ENCODE results near the gene DLG4.

DNA sequence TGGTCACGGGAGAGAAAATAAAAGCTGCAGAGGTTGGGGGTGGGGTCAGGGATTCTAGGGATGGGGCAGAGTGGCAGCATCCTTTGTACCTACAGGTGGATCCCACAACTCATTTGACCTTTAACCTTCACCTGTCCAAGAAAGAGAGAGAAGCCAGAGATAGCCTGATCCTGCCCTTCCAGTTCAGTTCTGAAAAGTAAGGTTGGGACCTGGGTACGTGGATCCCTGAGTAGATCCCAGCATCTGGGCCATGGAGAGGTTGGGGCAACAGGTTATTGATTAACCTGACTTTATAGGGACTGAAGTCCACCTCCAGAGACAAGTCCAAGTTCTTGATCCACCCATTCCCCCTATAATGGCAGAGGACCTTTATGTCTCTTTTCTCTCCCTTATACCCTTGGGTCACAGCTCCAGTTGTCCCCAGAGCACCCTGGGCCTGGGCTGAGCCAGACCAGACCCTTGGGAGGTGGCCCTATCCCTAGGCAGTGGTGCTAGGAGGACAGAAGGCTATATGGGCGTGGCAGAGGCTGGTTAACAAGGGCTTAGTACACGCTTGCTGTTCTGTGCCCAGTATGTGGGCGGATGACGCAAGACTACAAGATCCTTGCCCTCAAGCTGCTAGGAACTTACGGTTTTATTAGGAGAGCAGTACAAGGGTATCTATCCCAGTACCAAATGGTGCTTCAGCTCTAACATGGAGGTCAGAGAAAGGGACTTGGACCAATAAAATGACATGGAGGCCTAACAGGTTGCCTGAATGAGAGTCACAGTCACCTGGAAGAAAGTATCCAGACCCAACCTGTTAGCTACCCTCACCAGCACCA lies 39.3 kb upstream of the DLG4 start:
- TF ChIP-seq EZH2 (IDR thresholded peaks at IDR 0.05; ENCODE audit: insufficient read depth, low read length) (no peak), CTCF (IDR thresholded peaks at IDR 0.05; ENCODE audit: insufficient read depth, low read depth, low read length) (no peak)
